ENCODE results near the gene GALM. TPM values are rescaled to one million over a fixed set of nuclear protein-coding genes. Genes with fewer than 3 reads are reported as not detected.

GALM gene
- total and polyA plus RNA-seq, 2 of the 8 experiments (the other 6 are each of a cell fraction or from before 2014, with no cell fraction given), result 9.9 to 13.1 TPM

DNA sequence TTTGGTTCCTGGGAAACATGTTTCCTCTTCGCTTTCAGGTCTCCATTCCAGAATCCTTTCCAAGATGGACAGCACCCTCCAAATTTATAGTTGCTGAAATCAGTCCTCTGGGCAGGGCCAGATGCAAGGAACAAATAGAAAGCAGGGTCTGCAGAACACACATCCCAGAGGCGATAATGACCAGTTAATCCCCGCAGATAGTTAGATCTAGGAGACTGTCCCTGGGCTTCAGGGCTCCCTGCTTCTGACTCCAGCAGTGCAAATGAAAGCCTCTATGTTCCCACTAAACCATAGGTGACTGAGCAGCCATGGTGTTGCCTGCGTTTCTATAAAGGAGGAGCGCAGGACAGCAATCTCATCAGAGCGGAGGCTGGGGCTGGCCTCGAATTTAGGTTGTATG is 46.5 kb downstream of the GALM start:
- DNase-seq (ENCODE audit: low read depth in 1 of 2, low spot score in 2 of 2) (no peak), FAIRE-seq (no peak)
- peaks cover 3% of the 10 kb centered on the region; the same call in 1 of the 2 replicates for H3K23me2 ChIP-seq (ENCODE audit: low read depth, low read length)
- POLR2A ChIA-PET (ENCODE audit: partially characterized antibody), result no interaction called here
- no peaks in the 10 kb centered on the region for H3K27me3 ChIP-seq (replicated peaks in 1 of 4; ENCODE audit: control insufficient read depth in 3 of 4, extremely low read depth in 1 of 4, insufficient read depth in 3 of 4, low read length in 3 of 4)
- no peak overlapping the region for H4K5ac ChIP-seq (ENCODE audit: insufficient read length, low read depth, low read length)
- H2BK15ac ChIP-seq (ENCODE audit: low read length), result no peak overlapping the region
- H2BK5ac ChIP-seq (ENCODE audit: low read depth, low read length), result no peak overlapping the region
- no peaks in the 10 kb centered on the region for H3K79me2 ChIP-seq (ENCODE audit: control insufficient read depth in 1 of 2, insufficient read depth in 2 of 2, low read length in 2 of 2)
- peaks cover 0 to 1% of the 10 kb centered on the region in 2 experiments for H4K20me1 ChIP-seq (replicated peaks in 1 of 2; ENCODE audit: control insufficient read depth in 1 of 2, insufficient read depth in 2 of 2, low read length in 2 of 2)
- no peak overlapping the region for H2AFZ ChIP-seq (ENCODE audit: low read length)
- no peak overlapping the region for H3K18ac ChIP-seq (ENCODE audit: extremely low read depth, low read length)
- H2BK120ac ChIP-seq (replicated peaks; ENCODE audit: low read depth, low read length), result no peak overlapping the region
- no peak overlapping the region for H3K23ac ChIP-seq (ENCODE audit: insufficient read length)
- H3K9ac ChIP-seq (replicated peaks in 1 of 4; ENCODE audit: extremely low read depth in 1 of 4, low read depth in 3 of 4, low read length in 3 of 4), result no peak overlapping the region
- H3K79me1 ChIP-seq (ENCODE audit: low read depth, low read length), result no peaks in the 10 kb centered on the region
- no peak overlapping the region for H4K8ac ChIP-seq (ENCODE audit: extremely low read depth, insufficient read depth, low read length)
- no peak overlapping the region for H3K14ac ChIP-seq (ENCODE audit: insufficient read length)
- H3K27ac ChIP-seq (ENCODE audit: low read depth, low read length), result no peak overlapping the region
- peaks cover 0 to 7% (median 3%) of the 10 kb centered on the region in 4 experiments; a peak in 3 of 7 replicates for H3K4me1 ChIP-seq (replicated peaks in 1 of 4; ENCODE audit: control insufficient read depth in 3 of 4, insufficient read depth in 4 of 4, low read length in 3 of 4)
- no peak overlapping the region for H2BK20ac ChIP-seq (ENCODE audit: low read length)
- 0 out of 4 replicates have a peak, but pooled peaks cover 0 to 3% of the 10 kb centered on the region in 2 experiments for H3K9me3 ChIP-seq (ENCODE audit: insufficient read depth in 2 of 2, low read depth in 1 of 2, low read length in 1 of 2)
- no peak overlapping the region for H3K4ac ChIP-seq (replicated peaks; ENCODE audit: insufficient read length, low read depth, low read length)
- no peak overlapping the region for H4K91ac ChIP-seq (replicated peaks; ENCODE audit: insufficient read length, low read length)
- H3K4me3 ChIP-seq (ENCODE audit: extremely low read depth in 1 of 4, insufficient read depth in 2 of 4, low read depth in 3 of 4, low read length in 4 of 4), result no peak overlapping the region
- no peak overlapping the region for H2AK5ac ChIP-seq (ENCODE audit: low read depth, low read length)
- H3K36me3 ChIP-seq (ENCODE audit: control insufficient read depth in 2 of 4, insufficient read depth in 4 of 4, low read length in 3 of 4), result no peaks in the 10 kb centered on the region; a peak in 1 of 8 replicates
- H3K56ac ChIP-seq (replicated peaks; ENCODE audit: insufficient read length, low read depth, low read length), result no peak overlapping the region
- WGBS, 2 experiments (ENCODE audit: extremely low coverage in 1 of 2, insufficient coverage in 1 of 2, insufficient read length in 1 of 2, insufficient replicate concordance in 2 of 2, low coverage in 1 of 2, low lambda C conversion rate in 2 of 2, missing lambda C conversion rate in 1 of 2), result 96% methylated on average over 7 of the region's 7 CpGs; no CpG with 5 or more reads in 1 of the 2 experiments
- H3K4me2 ChIP-seq (ENCODE audit: insufficient read depth in 1 of 2, low read depth in 2 of 2, low read length in 2 of 2), result no peak overlapping the region
- CTCF ChIA-PET (ENCODE audit: partially characterized antibody), result interaction anchor here (1.7 to 1.9 kb wide), 2 partner anchors 109 to 131 kb away, joined by 4 to 8 read pairs; no protein-coding TSS in a partner anchor
- no peak overlapping the region for H2BK12ac ChIP-seq (ENCODE audit: low read depth, low read length)
- TF ChIP-seq TBP (IDR thresholded peaks at IDR 0.05; ENCODE audit: low read depth, low read length) (no peak), CREB1 (IDR thresholded peaks at IDR 0.05) (no peak), ASH2L (IDR thresholded peaks at IDR 0.05; ENCODE audit: low read length) (no peak), USF2 (IDR thresholded peaks at IDR 0.05; ENCODE audit: low read length) (no peak), RBBP5 (IDR thresholded peaks at IDR 0.05; ENCODE audit: borderline replicate concordance, low read depth, low read length) (no peak), ZNF274 (IDR thresholded peaks at IDR 0.05; ENCODE audit: borderline replicate concordance, extremely low read depth, low read length) (no peak), POU5F1 (IDR thresholded peaks at IDR 0.05; ENCODE audit: low read depth, low read length) (no peak), CHD2 (IDR thresholded peaks at IDR 0.05; ENCODE audit: low read length) (no peak), EP300 (IDR thresholded peaks at IDR 0.05; ENCODE audit: borderline replicate concordance in 1 of 2, low read depth in 2 of 2, low read length in 2 of 2) (no peak), TAF7 (optimal IDR thresholded peaks at IDR 0.05; ENCODE audit: borderline replicate concordance, low read depth, low read length) (no peak), CBX5 (IDR thresholded peaks at IDR 0.05; ENCODE audit: low read depth, low read length) (no peak)
- TF ChIP-seq, protein P1, sequence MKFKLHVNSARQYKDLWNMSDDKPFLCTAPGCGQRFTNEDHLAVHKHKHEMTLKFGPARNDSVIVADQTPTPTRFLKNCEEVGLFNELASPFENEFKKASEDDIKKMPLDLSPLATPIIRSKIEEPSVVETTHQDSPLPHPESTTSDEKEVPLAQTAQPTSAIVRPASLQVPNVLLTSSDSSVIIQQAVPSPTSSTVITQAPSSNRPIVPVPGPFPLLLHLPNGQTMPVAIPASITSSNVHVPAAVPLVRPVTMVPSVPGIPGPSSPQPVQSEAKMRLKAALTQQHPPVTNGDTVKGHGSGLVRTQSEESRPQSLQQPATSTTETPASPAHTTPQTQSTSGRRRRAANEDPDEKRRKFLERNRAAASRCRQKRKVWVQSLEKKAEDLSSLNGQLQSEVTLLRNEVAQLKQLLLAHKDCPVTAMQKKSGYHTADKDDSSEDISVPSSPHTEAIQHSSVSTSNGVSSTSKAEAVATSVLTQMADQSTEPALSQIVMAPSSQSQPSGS (IDR thresholded peaks at IDR 0.05; ENCODE audit: low read length), result no peak
